A549 treated with CpdA at 1 μM for 4 hours (cell line): ENCODE data around the gene LUC7L2. TPM values are rescaled to one million over a fixed set of nuclear protein-coding genes. Genes with fewer than 3 reads are reported as not detected.

Experiments
- total RNA-seq: library from RNA; stranded (reverse); fragments of 200-300 nt; extraction: Qiagen RNA extraction; gene quantifications from 5 replicates; pipeline ENCODE4 v1.2.3, GENCODE V29; 2022; ENCODE audit warnings: low read depth

LUC7L2 gene
- total RNA-seq: 39.6 to 42.7 TPM (median 40.8 TPM) in 5 replicates

GRCh38 chr7:139359366-139360209, at the start of gene LUC7L2:
LUC7L2 (plus strand) TSS chr7:139359894; CDS start chr7:139360262, 368 bp downstream.

GRCh38 chr7:139341058-139341775, 18.5 kb upstream of the LUC7L2 start, which contains the start of gene FMC1:
FMC1 (plus strand) TSS chr7:139341337; CDS start chr7:139341385, 48 bp downstream.

Other genes starting within 250 kb of the LUC7L2 start
- 2.4 to 3.0 TPM (median 2.8 TPM) in 5 replicates for gene UBN2, start 128.7 kb upstream of the LUC7L2 start, total RNA-seq
- gene FMC1, start 18.6 kb upstream of the LUC7L2 start, total RNA-seq: 16.4 to 40.6 TPM (median 30.2 TPM) in 5 replicates
- 0.59 to 0.96 TPM (median 0.73 TPM) in 5 replicates for gene KLRG2, start 123.8 kb downstream of the LUC7L2 start, total RNA-seq
- 0.09 TPM in 1 of 5 replicates, not detected in the others for gene CLEC2L, start 163.8 kb downstream of the LUC7L2 start, total RNA-seq